HG02588 (cell line): Measurements from ENCODE around the gene WDR19.
"Not testable (repeated sequence)": the region's sequence is repeated elsewhere in the genome, so short reads cannot be mapped to it uniquely, and the experiment has no call there.

Source experiments
- ATAC-seq: cut with Tn5 transposase; IDR thresholded peaks from one replicate; pipeline ENCODE4 v1.9.1; 2021; ENCODE audit warnings: mild to moderate bottlenecking, moderate library complexity; ENCODE audit not compliant: unreplicated experiment

WDR19 gene

DNA sequence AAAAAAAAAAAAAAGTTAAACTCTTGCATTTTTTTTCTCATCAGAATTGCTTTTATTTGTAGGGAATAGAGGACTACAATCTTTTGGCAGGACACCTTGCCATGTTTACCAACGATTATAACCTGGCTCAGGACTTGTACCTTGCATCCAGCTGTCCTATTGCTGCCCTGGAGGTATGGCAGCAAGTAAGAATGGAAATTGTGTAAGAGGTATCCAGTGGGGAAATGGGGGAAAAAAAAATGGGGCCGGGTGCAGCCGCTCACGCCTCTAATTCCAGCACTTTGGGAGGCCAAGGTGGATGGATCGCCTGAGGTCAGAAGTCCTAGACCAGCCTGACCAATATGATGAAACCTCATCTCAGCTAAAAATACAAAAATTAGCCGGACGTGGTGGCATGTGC is 49.8 kb downstream of the WDR19 start:
- no peak for ATAC-seq

DNA sequence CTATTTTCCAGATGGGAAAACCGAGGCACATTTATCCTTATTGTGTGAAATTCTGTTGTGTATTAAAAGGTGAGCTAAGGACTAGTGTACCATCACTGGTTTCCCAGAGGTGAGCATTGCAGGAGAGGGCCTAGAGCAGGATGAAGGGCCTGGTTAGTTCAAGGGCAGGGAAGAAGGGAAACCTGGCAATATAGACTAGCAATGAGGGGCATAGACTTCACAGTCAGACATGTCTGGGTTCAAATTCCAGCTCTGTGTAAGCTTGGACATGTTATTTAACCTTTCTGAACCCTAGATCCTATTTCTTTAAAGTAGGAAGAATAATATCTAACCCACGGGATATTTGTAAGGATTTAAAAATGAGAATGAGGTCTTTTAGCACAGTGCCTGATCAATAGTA is 50.8 kb downstream of the WDR19 start:
- ATAC-seq, result no peak

DNA sequence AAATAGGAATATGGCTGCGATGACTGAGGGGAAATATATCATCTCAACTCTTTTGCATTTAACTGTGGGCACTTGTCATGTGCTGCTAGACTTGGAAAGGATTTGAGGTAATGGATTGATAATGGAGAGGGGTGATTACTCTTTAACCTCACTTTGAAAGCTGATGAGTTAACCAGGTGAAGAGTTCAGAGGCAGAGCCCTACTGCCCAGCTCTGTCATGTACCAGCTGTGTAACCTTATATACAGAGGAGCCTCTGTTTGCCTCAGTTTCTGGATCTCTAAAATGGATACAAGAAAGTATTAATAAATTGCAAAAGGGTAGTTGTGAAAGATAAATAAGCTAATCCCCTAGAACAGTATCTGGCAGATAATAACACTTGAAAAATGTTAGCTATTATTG is 51.5 kb downstream of the WDR19 start:
- ATAC-seq, result no peak

DNA sequence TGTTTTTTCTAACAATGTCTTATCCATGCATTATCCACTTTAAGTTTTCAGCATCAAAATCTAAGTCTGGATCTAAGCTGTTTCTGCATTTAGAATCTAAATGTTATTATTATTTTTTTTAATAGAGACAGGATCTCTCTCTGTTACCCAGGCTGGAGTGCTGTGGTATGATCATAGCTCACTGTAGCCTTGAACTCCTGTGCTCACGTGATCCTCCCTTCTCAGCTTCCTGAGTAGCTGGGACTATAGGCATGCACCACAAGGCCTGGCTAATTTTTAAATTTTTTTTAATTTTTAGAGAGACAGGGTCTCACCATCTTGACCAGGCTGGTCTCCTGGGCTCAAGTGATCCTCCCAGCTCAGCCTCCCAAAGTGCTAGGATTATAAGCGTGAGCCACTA is 52.7 kb downstream of the WDR19 start:
- no peak for ATAC-seq

DNA sequence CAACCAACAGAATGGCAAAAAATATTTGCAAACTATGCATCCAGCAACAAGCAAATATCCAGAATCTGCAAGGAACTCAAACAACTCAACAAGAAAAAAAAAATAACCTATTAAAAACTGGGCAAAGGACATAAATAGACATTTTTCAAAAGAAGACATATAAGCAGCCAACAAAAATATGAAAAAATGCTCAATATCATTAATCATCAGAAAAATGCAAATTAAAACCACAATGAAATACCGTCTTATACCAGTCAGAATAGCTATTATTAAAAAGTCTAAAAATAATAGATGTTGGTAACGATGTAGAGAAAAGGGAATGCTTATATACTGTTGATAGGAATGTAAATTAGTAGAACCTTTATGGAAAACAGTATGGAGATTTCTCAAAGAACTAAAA is 53.4 kb downstream of the WDR19 start:
- ATAC-seq, result no peak

DNA sequence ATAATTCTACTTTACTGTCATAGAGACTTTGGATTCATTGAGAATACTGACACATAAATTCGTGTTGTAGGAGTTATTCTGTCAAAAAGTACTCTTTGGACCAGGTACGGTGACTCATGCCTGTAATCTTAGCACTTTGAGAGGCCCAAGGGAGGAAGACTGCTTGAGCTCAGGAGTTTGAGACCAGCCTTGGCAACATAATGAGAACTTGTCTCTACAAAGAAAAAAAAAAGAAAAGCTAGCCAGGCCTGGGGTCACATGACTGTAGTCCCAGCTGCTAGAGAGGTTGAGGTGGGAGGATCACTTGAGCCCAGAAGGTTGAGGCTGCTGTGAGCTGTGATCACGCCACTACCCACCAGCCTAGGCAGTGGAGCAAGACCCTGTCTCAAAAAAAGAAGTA is 54.9 kb downstream of the WDR19 start:
- ATAC-seq, result no peak

DNA sequence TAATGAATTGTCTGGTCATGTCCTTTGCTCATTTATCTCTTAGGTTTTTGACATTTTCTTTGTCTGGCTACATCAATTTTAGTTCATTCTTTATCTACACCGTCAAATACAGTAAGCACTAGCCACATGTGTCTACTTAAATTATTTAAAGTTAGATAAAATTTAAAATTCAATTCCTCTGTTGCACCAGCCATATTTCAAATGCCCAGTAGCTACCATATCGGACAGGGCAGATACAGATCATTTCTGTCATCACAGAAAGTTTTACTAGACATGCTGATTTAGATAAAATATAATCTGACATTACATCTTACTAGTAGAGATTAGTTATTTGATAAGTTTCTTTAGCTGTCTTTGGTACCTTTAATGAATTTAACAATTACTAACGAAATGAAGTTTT is 61.1 kb downstream of the WDR19 start:
- ATAC-seq, result no peak

DNA sequence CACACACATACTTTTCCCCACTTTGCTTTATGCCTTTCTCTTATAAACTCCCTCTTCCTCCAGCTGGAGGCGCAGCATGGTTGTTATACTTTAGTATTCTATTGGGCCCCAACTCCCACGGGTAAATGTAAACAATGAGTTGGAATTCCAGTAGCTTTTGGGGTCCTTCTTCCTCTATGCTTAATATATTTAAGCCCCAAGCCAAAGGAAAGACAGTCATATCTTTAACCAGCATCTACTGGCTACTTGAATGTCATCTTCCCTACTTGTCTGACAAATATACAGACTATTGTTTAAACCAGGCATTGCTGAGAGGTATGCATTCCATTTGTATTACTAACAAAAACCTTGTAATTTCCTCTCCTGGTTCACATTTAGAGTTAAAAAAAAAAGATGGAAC is 72.9 kb downstream of the WDR19 start:
- ATAC-seq, result no peak

DNA sequence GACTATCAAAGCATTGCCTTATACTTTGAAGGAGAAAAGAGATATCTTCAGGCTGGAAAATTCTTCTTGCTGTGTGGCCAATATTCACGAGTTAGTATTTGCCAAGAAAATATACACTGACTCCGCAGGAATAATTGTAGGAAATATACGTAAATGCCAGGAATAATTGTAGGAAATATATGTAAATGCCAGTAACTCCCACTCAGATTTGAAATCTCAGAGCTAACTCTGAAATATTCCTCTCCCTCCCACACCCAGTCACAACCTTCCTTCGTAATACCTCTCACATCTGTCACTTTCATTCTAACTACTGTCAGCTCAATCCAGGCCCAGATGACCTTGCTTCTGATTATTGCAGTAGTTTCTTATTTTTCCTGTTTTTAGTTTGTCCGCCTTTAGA is 73.5 kb downstream of the WDR19 start:
- no peak for ATAC-seq

DNA sequence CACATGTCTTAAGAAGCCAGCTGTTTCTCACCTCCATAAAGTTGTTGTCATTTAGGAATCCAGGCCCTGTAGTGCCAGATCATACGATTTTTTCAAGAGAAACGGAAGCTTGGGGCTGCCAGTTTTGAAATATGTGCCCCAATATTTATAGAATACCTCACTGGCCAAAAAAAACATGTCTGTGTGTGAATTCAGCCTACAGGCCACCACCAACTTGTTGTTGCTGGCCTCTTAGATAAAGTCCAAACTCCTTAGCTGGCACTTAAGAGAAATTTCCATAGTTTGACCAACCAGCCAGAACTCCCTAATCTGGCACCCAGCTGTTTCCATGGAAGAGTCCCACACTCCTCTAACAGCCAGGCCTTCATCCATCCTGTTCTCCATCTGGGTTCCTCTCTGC is 74.1 kb downstream of the WDR19 start:
- no peak for ATAC-seq

DNA sequence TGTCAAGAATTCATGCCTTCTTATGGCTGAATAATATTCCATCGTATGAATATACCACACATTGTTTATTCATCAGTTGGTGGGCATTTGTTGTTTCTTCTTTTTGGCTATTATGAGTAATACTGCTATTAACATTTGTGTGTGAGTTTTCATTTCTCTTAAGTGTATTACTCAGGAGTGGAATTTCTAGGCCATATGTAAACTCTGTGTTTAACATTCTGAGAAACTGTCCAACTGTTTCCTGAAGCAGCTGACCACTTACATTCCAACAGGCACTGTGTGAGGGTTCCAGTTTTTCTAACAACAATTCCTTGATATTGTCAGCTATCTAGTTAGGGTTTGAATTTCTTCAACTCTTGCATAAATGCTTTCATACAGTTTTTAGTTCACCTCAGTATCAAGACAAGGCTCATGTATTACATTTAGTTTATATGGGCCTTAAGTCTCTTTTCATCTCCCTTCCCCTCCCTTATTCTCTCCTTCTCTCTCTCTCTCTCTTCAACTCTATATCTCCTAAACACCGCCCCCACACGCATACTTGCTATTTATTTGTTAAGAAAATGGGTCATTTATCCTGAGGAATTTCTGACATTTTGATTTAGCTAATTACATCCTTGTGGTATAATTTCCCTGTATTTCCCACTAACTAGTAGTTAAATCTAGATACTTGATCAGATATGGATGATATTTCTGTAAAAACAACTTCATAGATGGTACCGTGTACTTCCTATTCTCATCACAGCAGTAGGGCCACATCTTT is 77.4 kb downstream of the WDR19 start:
- no peak for ATAC-seq

DNA sequence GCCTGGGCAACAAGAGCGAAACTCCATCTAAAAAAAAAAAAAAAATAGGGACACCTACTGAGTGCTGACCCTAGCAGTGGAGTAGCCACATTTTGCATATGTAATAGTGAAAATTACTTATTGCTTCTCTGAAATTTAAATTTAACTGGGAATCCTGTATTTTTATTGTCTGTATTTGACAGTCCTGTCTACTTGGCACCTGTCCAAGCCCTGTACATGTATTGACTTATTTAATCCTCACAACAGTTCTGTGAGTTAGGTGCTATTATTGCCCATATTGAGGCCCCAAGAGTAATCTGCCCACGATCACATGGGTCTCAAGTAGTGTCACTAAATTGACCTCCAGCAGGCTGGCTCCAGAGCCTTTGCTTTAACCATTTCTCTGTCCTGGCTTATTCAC is 81.6 kb downstream of the WDR19 start:
- no peak for ATAC-seq

DNA sequence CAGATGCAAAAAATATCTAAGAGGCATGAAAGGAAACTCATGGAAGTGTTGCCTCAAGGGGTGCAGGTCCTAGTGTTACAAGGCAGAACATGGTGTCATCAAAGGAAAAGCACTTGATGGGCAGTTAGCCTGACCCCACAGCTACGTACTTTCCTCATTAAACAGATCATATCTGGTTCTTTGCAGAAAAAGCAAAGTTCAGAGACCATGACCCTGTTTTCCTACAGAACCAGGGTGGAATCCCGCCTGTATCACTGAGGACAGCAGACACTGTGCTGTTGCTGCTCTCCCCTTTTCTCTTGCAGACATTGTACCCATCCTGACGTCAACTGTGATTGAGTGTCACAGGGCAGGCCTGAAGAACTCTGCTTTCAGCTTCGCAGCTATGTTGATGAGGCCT is 92.2 kb downstream of the WDR19 start:
- no peak for ATAC-seq

DNA sequence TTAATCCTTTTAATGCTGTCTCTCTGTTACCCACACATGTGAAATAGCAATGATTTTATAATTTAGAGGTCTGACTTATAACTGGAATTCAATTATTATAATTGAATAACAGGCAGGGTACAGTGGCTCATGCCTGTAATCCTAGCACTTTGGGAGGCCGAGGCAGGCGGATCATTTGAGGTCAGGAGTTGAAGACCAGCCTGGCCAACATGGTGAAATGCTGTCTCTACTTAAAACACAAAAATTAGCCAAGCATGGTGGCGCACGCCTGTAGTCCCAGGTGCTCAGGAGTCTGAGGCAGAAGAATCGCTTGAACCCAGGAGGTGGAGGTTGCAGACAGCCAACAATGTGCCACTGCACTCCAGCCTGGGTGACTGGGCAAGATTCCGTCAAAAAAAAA is 95.3 kb downstream of the WDR19 start:
- ATAC-seq, result not testable (repeated sequence)

DNA sequence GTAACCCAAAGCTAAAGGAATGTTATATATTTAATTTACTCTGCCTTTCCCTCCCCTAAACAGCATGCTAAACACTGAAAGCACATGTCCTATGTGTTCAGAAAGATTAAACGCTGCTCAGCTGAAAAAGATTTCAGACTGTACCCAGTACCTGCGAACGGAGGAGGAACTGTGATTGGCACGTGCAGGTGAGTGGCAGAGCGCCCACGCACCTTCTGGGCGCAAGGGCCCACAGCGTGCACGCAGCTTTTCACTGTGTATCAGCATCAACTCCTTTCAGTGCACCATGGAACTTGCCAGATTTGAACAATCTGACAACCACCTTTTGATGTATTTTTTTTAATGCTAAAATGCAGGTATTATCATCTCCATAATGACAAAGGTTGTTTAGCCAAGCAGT is 96.1 kb downstream of the WDR19 start:
- no peak for ATAC-seq

DNA sequence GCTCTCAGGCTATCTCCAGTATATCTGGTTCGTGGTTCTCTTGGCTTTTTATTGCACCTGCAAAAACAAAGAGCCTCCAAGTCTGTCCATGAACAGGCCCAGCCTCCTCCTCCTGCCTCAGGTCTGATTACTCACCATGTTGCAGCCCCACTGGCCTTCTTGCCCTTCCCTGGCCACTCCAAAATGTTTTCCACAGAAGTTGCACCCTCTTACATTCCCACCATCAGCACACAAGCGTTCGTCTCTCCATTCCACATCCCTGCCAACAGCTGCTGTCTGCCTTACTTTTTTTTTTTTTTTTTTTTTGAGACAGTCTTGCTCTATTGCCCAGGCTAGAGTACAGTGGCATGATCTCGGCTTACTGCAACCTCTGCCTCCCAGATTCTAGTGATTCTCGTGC is 97.1 kb downstream of the WDR19 start:
- no peak for ATAC-seq

DNA sequence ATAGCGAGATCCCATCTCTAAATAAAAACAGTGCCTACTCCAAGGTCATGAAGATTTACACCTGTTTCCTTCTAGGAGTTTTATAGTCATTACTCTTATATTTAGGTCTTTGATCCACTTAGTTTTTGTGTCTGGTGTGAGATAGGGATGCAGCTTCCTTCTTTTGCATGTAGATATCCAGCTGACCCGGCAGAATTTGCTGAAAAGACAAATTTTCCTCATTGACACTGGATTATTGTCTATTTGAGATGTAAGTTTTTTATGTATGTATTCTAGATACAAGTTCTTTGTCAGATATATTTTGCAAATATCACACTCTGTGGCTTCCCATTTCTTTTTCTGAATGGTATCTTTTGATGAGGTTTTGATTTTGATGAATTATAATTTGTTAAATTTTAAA is 98.4 kb downstream of the WDR19 start:
- no peak for ATAC-seq

DNA sequence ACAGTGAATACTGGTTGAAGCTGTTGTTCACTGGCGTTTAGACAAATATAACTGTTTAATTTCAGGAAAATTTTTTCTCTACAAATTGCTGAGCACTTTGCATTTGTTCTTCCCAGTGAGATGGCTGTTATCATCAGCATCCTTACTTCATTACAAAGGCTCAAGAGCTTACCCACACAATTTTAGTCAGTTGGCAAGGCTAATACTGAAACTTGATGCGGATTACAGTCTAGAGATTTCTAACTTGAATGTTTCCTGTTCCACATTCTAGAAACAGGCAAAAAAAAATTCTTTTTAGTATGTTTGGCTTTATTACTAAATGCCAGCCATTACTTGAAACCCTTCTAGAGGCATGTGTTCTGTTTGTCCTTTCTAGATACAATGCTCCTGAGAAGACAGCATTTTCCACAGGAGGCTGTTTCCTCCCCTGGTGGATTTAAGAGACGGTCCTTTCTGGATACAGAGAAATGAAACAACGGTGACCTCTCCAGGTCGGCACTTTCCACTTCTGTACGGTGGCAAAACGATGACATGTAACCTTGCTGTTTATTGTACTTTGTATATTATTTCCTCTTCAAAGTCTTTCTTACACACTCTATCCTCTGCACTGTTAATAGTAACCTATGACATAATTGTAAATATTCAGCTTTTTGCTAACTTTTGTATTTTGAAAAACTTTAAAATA is 102.9 kb downstream of the WDR19 start:
- ATAC-seq, result no peak

DNA sequence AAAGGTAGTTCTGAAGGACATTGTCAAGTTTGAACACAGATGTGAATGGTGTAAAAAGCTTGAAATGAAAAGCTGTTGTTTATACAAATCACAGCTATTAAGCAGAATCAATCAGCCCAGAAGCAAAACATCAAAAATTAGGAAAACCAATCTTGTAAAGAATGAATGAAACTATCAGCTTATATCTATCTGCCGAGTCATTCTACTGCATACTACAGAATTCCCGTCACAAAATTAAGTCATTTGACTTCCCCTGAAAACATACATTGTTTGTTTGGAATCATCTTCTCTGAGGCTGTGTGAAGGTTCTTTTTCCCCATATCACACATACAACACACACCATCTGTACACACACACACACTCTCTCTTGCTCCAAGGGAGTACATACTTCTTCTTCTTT is 103.5 kb downstream of the WDR19 start:
- ATAC-seq, result no peak

DNA sequence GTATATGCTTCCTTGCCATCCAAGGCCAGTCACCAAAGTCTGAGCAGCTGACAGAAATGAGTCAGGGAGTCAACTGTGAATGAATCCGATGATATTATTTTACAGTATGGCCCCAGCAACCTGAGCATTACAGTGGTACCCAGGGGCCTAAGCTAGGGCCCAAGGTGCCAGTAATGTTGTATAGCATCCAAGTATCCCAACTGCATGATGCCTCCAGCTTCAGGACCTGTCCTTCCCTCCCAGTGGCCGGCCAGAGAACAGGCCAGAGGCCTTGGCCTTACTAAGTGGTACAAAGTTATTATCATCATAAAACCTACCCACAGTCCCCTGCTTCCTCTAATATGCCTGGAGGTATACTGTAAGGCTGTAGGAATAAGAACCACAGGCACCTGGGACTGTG is 103.9 kb downstream of the WDR19 start:
- no peak for ATAC-seq

DNA sequence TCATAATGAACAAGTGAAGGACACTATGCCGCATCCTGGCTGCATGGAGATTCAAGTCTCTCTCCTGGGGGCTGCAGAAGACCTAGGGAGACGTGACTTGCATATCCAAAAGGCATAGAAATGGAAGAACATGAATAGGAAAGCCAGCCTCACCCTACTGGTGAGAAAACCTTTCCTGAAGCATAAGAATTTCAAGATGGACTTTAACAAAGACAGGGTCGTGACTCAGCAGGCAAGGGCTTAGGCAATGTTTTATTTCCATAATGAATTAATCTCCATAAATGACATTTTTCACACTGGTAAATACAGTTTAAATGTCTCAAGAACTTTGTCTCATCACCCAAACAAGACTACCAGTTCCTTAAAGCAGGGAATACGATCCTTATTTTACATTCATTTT is 104.9 kb downstream of the WDR19 start:
- ATAC-seq, result no peak

DNA sequence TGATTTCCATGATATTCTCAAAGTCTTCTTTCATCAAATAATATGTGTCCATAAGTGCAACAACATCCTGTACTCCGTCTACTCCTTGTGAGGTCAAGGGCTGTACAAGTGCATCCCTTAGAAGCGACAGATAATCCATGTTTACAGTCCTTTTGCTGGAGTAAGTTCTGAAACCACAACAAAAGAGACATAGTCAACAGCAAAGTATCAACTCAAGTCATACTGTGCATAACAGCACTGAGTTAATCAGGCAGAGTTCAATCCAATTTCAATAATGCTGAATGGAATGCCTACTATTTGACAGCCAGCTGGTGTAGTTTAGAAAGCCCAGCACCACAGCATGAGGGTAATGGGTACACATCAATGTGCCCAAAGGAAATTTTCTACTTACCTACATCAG is 109.4 kb downstream of the WDR19 start:
- no peak for ATAC-seq

DNA sequence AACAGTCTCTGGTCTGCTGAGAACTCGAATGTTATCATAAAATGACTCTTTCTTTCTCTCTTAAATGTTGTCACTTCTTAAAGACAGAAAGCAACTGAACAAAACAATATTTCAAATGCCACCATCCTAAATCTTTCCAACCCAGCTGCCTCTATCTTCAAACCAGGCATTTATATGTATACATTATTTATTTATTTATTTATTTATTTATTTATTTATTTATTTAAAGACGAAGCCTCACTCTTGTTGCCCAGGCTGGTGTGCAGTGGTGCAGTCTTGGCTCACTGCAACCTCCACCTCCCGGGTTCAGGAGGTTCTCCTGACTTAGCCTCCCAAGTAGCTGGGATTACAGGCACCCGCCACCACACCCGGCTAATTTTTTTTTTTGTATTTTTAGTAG is 110.1 kb downstream of the WDR19 start:
- ATAC-seq, result not testable (repeated sequence)
